GM21717 (cell line): ENCODE measurements around the gene WDHD1.
"Not testable (repeated sequence)": the region's sequence is repeated elsewhere in the genome, so short reads cannot be mapped to it uniquely, and the experiment has no call there.

ENCODE experiments used
- ATAC-seq: cut with Tn5 transposase; IDR thresholded peaks from one replicate; pipeline ENCODE4 v1.9.1; 2021; ENCODE audit warnings: mild to moderate bottlenecking, moderate library complexity; ENCODE audit not compliant: unreplicated experiment

Gene WDHD1

DNA sequence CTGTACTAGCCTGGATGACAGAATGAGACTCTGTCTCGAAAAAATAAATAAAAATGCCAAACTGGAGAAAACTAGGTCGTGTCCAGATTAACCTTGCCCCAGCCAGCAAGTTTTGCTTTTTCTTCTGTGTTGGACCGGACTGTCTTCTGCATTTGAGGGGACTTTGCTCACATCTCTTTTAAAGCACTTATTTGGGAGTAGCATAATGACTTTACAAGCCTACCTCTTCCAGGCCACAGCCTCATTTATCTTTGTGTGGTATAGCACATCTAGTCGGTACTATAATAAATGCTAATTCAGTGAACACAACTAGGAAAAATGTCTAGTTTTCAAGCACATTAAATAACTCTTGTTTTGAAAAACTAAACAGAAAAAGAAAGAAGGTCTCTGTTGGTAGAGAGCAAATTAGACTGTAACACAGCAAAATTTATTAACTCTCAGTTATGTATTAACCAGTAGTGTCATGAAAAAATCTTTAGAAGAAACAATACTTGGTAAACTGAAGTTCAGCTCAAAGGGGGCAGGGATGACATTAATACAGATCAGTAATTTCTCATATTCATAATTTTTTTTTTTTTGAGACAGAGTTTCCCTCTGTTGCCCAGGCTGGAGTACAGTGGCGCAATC lies 52.0 kb downstream of the WDHD1 start:
- no peak for ATAC-seq

DNA sequence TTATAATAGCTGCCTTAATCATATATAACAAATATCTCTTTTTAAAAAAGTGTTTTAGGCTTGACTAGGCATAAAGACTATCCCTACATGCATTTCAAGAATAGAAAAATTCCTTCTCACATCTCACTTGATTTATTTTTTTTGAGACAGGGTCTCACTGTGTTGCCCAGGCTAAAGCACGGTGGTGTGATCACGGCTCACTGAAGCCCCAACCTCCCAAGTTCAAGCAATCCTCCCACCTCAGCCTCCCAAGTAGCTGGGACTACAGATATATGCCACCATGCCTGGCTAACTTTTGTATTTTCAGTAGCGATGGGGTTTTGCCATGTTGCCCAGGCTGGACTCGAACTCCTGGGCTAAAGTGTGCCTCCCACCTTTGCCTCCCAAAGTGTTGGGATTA lies 59.4 kb downstream of the WDHD1 start:
- no peak for ATAC-seq

DNA sequence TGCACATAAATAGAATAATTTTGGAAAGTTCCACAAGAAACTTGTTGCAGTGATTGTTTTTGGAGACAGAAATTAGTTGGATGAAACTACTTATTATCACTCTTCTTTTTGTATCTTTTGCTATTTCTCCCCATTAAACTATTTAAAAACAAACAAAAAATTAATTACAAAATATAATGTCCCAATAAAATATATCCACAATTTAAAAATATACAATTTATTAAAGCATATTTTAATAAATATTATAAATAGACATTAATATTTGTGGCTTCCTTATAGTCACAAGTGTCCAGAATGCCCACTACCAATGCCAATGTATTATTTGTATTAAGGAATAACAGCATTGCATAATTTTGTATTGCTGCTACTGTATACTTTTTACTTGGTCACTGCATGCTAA lies 71.8 kb downstream of the WDHD1 start:
- ATAC-seq = no peak

DNA sequence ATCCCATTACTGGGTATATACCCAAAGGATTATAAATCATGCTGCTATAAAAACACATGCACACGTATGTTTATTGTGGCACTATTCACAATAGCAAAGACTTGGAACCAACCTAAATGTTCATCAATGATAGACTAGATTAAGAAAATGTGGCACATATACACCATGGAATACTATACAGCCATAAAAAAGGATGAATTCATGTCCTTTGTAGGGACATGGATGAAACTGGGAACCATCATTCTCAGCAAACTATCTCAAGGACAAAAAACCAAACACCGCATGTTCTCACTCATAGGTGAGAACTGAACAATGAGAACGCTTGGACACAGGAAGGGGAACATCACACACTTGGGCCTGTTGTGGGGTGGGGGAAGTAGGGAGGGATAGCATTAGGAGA lies 73.3 kb downstream of the WDHD1 start:
- not testable (repeated sequence) for ATAC-seq

DNA sequence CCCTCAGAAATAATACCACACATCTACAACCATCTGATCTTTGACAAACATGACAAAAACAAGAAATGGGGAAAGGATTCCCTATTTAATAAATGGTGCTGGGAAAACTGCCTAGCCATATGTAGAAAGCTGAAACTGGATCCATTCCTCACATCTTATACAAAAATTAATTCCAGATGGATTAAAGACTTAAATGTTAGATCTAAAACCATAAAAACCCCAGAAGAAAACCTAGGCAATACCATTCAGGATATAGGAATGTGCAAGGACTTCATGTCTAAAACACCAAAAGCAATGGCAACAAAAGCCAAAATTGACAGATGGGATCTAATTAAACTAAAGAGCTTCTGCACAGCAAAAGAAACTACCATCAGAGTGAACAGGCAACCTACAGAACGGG lies 74.1 kb downstream of the WDHD1 start:
- ATAC-seq = not testable (repeated sequence)

DNA sequence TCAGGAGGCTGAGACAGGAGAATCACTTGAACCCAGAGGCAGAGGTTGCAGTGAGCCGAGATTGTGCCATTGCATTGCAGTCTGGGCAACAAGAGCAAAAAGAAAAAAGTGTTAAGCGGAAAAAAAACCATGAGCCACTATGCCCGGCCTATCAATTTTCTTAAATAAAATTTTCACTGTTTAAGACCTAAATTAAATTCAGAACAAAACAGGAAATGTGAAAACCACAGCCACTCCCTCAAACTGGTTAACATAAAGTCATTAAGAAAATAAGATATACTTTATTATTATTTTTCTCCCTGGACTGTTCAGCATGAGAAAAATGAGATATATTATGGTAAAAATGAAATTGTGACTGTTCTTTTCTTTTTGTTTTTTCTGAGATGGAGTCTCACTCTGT lies 79.7 kb downstream of the WDHD1 start:
- no peak for ATAC-seq

DNA sequence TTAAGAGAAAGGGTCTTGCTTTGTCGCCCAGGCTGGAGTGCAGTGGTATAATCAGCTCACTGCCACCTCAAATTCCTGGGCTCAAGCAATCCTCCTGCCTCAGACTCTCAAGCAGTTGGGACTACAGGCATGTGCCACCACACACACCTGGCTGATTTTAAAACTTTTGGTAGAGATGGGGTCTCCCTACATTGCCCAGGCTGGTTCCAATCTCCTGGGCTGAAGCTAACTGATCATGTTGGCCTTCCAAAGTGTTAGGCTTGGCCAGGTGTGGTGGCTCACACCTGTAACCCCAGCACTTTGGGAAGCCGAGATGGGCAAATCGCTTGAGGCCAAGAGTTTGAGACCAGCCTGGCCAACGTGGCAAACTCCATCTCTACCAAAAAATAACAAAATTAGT lies 80.4 kb downstream of the WDHD1 start:
- no peak for ATAC-seq

DNA sequence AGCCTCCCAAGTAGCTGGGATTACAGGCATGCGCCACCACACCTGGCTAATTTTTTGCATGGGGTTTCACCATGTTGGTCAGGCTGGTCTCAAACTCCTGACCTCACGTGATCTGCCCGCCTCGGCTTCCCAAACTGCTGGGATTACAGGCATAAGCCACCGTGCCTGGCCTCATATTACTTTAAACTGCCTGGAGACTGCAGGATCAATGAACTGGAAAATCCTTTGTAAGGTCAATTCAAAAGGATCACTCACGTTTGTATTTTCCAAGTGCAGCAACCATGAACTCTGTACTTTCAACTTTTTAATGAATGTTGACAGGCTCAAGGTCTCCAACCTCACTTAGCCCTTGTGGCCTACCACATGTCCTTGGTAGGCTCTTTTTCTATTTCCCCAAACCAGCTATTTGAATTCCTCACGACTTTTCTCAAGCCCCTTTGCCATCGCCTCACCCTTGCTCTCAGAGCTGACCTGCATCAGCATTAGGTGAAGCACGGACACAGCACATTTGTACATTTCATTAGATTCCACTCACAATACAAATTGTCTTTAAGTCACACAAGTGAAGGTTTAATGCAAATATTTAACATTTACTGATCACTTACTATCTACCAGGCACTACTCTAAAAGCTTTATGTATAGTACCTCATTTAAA lies 82.0 kb downstream of the WDHD1 start:
- ATAC-seq = no peak

DNA sequence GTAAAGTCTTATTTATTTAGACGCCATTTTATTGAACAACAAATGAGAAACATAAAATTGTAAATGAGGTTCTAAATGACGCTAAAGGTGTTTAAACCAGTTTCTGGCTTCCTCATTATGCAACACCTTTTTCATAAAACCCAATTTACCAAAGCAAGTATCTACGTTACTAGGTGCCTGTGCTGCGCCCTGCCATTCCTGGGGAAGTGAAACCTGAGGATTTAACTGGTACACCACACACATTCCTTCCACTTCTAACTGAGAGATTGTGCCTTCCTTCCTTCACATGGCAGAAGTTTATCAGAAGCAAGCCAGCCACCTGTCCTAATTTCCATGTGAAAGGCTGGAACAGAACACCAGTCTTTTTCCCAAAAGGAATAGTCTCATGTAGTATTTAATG lies 84.0 kb downstream of the WDHD1 start:
- ATAC-seq = no peak

DNA sequence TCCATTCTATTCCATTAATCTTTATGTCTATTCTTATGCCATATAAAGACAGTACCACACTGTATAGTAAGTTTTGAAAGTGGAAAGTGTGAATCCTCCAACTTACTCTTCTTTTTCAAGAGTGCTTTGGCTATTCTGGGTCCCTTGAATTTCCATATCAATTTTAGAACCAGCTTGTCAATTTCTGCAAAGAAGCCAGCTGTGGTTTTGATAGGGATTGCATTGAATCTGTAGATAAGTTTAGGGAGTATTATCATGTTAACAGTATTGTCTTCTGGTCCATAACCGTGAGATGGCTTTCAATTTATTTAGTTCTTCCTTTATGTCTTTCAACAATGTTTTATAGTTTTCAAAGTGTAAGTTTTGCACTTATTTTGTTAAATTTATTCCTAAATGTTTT lies 90.1 kb downstream of the WDHD1 start:
- ATAC-seq = no peak

DNA sequence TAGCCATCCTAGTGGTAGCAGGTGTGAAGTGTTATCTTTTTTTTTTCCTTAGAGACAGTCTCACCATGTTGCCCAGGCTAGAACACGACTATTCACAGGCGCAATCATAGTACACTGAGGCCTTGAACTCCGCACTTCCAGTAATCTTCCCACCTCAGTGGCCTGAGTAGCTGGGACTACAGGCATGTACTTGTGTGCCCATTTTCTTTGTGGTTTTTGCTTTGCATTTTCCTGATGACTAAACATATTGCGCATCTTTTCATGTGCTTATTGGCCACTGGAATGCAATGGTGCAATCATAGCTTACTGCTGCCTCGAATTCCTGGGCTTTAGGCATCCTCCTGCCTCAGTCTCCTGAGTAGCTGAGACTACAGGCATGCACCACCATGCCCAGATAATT lies 90.9 kb downstream of the WDHD1 start:
- no peak for ATAC-seq

DNA sequence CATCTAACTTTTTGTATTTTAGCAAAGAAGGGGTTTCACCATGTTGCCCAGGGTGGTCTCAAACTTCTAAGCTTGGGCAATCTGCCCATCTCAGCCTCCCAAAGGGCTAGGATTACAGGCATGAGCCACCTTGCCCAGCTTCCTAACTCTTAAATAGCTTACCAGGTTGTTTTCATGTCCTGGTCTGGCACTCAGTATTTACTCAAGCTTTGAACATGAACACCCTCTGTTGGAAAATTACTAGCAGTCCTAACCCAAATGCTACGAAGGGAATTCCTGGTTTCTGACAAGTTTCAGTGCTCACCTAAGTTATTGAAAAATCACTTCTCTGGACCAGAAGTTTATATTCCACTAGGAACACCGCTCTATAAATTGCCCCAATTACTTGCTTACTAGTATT lies 91.8 kb downstream of the WDHD1 start:
- no peak for ATAC-seq

DNA sequence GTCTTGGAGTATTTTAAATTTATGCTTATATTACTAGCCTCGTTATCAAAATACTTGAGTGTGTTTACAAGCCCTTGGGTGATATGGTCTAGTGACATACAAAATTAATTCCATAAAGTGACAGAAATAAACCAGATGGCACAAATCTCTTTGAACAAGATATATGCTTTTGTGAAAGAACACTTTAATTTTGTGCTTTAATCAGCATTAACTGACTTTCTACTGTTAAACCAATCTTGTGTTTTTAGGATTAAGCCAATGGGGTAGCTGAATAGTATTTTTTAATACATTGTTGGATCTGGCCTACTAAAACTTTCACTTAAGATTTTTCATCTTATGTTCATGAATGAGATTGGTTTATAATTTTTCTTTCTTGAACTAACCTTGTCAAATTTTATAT lies 93.9 kb downstream of the WDHD1 start:
- ATAC-seq = no peak

DNA sequence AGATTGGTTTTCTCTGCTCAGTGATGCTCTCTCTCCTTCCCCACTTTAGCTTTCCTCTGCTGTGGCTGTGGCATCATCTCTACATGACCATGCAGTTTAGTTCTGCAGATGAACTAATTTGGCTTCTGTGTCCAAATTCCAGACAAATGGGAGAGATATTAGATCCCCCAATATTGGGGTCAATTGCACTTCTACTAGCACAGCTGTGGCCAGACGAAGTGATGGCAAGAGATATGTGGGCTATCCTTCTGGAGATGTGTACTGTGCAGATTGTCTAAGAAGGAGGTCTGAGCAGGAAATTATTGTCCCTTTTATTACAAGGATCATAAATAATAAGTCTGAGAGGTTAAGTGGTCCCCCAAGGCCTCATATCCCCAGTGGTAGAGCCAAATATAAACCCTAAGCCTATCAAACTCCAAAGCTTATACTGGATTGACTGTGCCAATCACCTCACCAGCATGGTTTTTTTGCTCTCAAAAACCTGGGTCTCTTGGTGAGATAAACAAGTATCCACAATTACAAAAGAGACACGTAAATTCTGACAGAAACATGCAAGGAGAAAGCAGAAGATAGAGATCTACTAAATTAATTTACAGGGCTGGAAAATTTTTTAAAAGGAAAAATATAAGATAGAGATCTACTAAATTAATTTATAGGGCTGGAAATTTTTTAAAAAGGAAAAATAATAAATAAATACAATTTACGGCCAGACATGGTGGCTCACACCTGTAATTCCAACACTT lies 95.1 kb downstream of the WDHD1 start:
- ATAC-seq = no peak

DNA sequence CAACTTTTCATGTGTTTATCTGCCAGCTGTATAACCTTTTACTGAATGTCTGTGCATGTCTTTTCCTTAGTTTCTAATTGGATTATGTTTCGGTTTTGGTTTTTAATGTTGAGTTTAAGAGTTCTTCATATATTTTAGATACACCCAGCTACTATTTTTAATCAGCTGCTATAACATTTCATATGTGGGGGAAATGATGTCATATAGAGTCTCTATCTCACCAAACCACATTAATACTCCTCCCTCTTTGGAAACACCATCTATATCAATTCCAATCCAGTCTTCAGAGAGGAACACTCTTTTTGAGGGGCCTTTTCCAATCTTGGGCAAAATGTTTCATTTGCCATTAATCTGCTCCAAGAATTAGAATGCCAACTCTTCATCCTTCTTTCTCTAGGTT lies 95.8 kb downstream of the WDHD1 start:
- no peak for ATAC-seq

DNA sequence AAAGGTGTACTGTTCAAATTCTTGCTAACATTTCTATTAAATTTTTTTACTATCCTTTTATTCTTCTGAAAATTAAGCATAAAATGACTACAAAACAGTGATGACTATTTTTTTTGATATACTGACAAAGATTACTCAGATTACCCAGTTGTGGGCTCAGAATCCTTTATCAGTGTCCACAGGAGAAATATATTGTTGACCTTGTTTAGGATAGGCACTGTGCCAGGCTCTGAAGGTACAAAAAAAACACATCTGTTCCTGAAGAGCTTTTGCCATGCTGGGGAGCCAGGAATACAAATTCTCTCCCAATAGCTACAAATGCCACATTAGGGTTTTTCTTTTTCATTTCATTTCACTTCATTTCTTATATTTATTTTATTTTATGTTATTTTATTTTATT lies 97.3 kb downstream of the WDHD1 start:
- ATAC-seq = no peak

DNA sequence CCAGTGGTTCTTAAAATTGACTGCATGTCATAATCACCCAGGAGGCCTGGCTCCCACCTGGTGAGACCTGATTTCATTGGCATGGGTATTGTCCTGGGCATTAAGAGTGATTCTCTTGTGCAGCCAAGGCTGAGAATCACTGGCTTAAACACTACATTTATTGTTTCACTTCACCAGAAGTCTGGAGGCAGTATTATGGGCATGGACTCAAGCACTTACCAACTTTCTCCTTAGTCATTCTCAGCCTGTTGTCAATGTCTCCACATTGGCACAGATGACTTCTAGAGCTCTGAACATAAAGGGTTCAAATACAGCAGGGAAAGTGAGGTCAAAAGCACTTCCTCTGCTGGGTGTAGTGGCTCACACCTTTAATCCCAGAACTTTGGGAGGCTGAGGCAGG lies 98.7 kb downstream of the WDHD1 start:
- no peak for ATAC-seq

DNA sequence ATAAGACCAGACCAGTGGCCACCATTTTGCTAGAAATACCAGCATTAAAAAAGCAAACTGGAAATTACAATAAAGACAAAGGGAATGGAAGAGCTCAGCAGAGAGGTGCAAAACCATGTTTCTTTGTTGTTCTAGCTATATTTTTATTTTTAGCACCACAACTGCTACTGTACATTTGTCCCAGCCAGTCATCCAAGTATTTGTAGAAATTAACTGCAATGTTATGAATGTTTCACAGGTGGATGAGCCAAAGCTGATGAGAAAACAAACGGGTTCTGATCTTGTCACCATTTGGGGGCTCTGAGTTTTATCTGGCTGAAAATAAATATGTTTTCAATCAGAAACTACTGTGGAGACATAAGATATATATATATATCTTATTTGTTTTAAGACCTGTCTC lies 99.3 kb downstream of the WDHD1 start:
- no peak for ATAC-seq

DNA sequence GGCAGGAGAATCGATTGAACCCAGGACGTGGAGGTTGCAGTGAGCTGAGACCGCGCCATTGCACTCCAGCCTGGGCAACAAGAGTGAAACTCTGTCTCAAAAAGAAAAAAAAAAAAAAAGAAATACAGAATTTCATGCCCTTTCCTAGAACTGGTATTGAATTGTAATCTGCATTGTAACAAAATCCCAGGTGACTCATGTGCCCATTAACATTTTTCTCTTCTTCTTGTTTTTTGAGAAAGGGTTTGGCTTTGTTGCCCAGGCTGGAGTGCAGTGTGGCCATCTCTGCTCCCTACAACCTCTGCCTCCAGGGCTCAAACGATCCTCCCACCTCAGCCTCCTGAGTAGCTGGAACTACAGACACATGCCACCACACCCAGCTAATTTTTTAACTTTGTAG lies 100.3 kb downstream of the WDHD1 start:
- not testable (repeated sequence) for ATAC-seq

DNA sequence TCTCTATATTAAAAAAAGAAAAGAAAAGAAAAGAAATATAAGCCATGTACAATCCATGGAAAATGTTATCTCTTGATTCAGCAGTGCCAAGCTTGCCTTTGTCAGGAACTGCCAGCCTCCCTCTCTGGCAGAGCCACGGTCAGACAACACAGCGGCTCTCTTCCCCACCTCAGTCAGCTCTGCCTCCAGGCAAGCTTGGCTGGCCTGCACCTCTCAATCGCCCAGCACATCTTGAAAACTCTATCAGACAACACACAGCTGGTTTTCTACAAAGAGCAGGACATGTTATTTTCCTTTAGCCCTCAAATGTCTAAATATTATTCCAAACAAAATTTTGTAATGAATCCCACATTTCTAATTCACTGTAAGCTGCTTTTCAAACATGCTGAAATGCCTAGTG lies 104.3 kb downstream of the WDHD1 start:
- no peak for ATAC-seq

DNA sequence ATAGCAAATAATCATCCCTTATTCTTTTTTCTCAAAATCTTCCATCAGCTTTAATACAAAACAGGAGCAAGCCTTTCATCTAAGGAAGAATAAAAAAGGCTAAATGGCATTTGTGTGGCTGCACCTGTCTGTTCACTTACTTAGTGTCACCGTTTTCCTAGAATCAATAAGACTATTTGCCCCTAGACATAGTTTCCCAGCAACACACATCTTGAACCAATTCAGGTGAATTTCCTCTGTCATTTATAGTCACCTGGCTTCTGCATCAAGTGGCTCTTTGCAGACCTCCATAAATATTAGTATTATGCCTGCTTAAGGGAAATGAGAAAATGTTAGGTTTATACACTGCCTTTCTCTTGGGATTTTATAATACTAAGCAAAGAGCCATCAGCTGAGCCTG lies 106.8 kb downstream of the WDHD1 start:
- ATAC-seq = no peak

DNA sequence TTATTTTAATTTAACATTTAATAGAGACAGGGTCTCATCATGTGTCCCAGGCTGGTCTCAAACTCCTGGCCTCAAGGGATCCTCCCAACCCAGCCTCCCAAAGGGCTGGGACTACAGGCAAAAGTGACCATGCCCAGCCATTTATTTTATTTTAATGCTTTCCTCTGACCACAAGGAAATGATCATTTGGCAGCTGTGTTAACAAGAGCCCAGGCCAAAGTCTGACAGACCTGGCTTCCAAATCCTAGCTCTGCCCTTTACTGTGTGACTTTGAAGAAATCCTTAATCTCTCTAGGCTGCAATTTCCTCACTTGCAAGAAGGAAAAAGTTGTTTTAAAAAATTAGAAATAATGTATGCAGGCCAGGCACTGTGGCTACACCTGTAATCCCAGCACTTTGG lies 107.6 kb downstream of the WDHD1 start:
- no peak for ATAC-seq
